SK-N-SH (cell line): Measurements from ENCODE around the gene EXOC1L. TPM values are rescaled to one million over a fixed set of nuclear protein-coding genes. Genes with fewer than 3 reads are reported as not detected.

ENCODE experiments used
- CTCF ChIA-PET: fragments of 300-600, 350-600 bp; formaldehyde crosslinking; extraction: SDS; loops from one replicate; lab custom pipeline; 2021; lab: Yijun Ruan, JAX
- POLR2A ChIA-PET: fragments of 350-600 bp; sonication (Branson Sonifier 250); formaldehyde crosslinking; extraction: SDS; loops from one replicate; lab custom pipeline; 2020; ENCODE audit warnings: antibody characterized with exemption, inconsistent platforms; lab: Yijun Ruan, JAX
- DNase-seq: peaks from one replicate; pipeline ENCODE4 v3.0.0; 2012
- H2AFZ ChIP-seq: fragments of 200-600 bp; sonication (generic); 2 replicates; pipeline ENCODE4 v1.8.1; 2016; ENCODE audit warnings: antibody characterized with exemption, mild to moderate bottlenecking, low read depth
- H3F3A ChIP-seq: fragments of 200-600 bp; sonication (generic); replicated peaks from 2 replicates; pipeline ENCODE3; 2016; ENCODE audit warnings: antibody characterized with exemption, mild to moderate bottlenecking; ENCODE audit not compliant: insufficient read depth
- H3K27ac ChIP-seq, 2 experiments: fragments of 200-500 bp in 1 of 2; fragments of 200-600 bp in 1 of 2; sonication (Bioruptor generic) in 1 of 2; sonication (generic), shearing (Covaris generic) in 1 of 2; 2 replicates each; pipeline versions ENCODE4 v1.5.1 to v1.6.1; 2014 to 2016; ENCODE audit warnings: low read depth in 2 of 2, inconsistent platforms in 1 of 2, low read length in 1 of 2, mild to moderate bottlenecking in 1 of 2, mixed read lengths in 1 of 2
- H3K27me3 ChIP-seq: fragments of 200-600 bp; sonication (generic), shearing (Covaris generic); 2 replicates; pipeline ENCODE4 v1.6.1; 2016; ENCODE audit warnings: mixed run types; ENCODE audit not compliant: insufficient read depth
- H3K36me3 ChIP-seq, 2 experiments: fragments of 200-500 bp in 1 of 2; fragments of 200-600 bp in 1 of 2; sonication (Bioruptor generic) in 1 of 2; sonication (generic) in 1 of 2; replicated peaks in 1 of 2; 2 replicates each; pipeline versions ENCODE3 to v1.5.1; 2014 to 2016; ENCODE audit warnings: low read length in 1 of 2, mild to moderate bottlenecking in 1 of 2; ENCODE audit not compliant: insufficient read depth in 2 of 2, control insufficient read depth in 1 of 2
- H3K4me1 ChIP-seq, 2 experiments: fragments of 200-500 bp in 1 of 2; fragments of 200-600 bp in 1 of 2; sonication (Bioruptor generic) in 1 of 2; sonication (generic), shearing (Covaris generic) in 1 of 2; 2 replicates each; pipeline versions ENCODE4 v1.5.1 to v1.6.1; 2014 to 2016; ENCODE audit warnings: low read depth in 1 of 2, low read length in 1 of 2, mixed run types in 1 of 2; ENCODE audit not compliant: insufficient read depth in 2 of 2, control insufficient read depth in 1 of 2
- H3K4me2 ChIP-seq: fragments of 200-600 bp; sonication (generic), shearing (Covaris generic); 2 replicates; pipeline ENCODE4 v1.6.1; 2017; ENCODE audit warnings: mixed run types
- H3K4me3 ChIP-seq, 2 experiments: fragments of 200-500 bp in 1 of 2; fragments of 200-600 bp in 1 of 2; sonication (Bioruptor generic) in 1 of 2; sonication (generic), shearing (Covaris generic) in 1 of 2; 2 replicates each; pipeline versions ENCODE4 v1.5.1 to v1.8.1; 2014 to 2016; ENCODE audit warnings: low read depth in 2 of 2, inconsistent platforms in 1 of 2, low read length in 1 of 2, mild to moderate bottlenecking in 1 of 2, mixed read lengths in 1 of 2, moderate library complexity in 1 of 2
- H3K79me2 ChIP-seq: fragments of 200-600 bp; sonication (generic); 2 replicates; pipeline ENCODE4 v1.8.1; 2017; ENCODE audit warnings: mild to moderate bottlenecking; ENCODE audit not compliant: insufficient read depth
- H3K9ac ChIP-seq: fragments of 200-600 bp; sonication (generic); 2 replicates; pipeline ENCODE4 v1.6.1; 2017; ENCODE audit warnings: mixed run types
- H3K9me2 ChIP-seq: fragments of 200-600 bp; sonication (generic); 2 replicates; pipeline ENCODE4 v1.6.1; 2017; ENCODE audit warnings: mixed run types
- H3K9me3 ChIP-seq: fragments of 200-600 bp; sonication (generic); 2 replicates; pipeline ENCODE4 v1.6.1; 2017; ENCODE audit warnings: mixed run types, mild to moderate bottlenecking, moderate library complexity
- H4K20me1 ChIP-seq: fragments of 200-600 bp; sonication (generic); 2 replicates; pipeline ENCODE4 v1.6.1; 2017; ENCODE audit warnings: mild to moderate bottlenecking, mixed run types; ENCODE audit not compliant: insufficient read depth
- ELF1 ChIP-seq: IDR thresholded peaks from 2 replicates; pipeline ENCODE4 v1.4.0; 2012
- GABPA ChIP-seq: IDR thresholded peaks from 2 replicates; pipeline ENCODE4 v1.4.0; 2012; ENCODE audit warnings: low read depth, mild to moderate bottlenecking
- MEF2A ChIP-seq: IDR thresholded peaks from 2 replicates; pipeline ENCODE4 v1.4.0; 2012; ENCODE audit warnings: low read depth, borderline replicate concordance
- MXI1 ChIP-seq: IDR thresholded peaks from 2 replicates; pipeline ENCODE4 v1.6.1; 2012; ENCODE audit warnings: mild to moderate bottlenecking, low read depth, low read length, improper control_type of control experiment
- NRF1 ChIP-seq: IDR thresholded peaks from 2 replicates; pipeline ENCODE4 v1.6.1; 2012; ENCODE audit warnings: low read depth, mild to moderate bottlenecking, low read length
- RXRA ChIP-seq: IDR thresholded peaks from 2 replicates; pipeline ENCODE4 v1.4.0; 2012; ENCODE audit warnings: low read depth, mild to moderate bottlenecking, borderline replicate concordance
- SIN3A ChIP-seq: IDR thresholded peaks from 2 replicates; pipeline ENCODE4 v1.6.1; 2012; ENCODE audit warnings: low read depth, mild to moderate bottlenecking, low read length, moderate library complexity, borderline replicate concordance
- TEAD4 ChIP-seq: IDR thresholded peaks from 2 replicates; pipeline ENCODE4 v1.4.0; 2012; ENCODE audit warnings: mild to moderate bottlenecking, borderline replicate concordance; ENCODE audit not compliant: insufficient read depth
- YY1 ChIP-seq: IDR thresholded peaks from 2 replicates; pipeline ENCODE4 v1.4.0; 2012; ENCODE audit warnings: low read depth, mild to moderate bottlenecking
- WGBS: methylation state at CpG from one replicate; pipeline ENCODE4 v1.1.6; 2017; ENCODE audit warnings: low lambda C conversion rate; 5-methylcytosine and 5-hydroxymethylcytosine counted together
- polyA plus RNA-seq, 3 experiments: library from polyadenylated mRNA; depleted of rRNA; stranded (reverse); fragments of >200 nt; gene quantifications; 2 replicates each; pipeline ENCODE4 v1.2.3, GENCODE V29; 2012
- TF ChIP-seq, protein P1 (sequence below): IDR thresholded peaks from 2 replicates; pipeline ENCODE4 v1.6.1; 2012; ENCODE audit warnings: mild to moderate bottlenecking, low read depth, low read length, moderate library complexity
- TF ChIP-seq, protein P2 (sequence below): IDR thresholded peaks from 2 replicates; pipeline ENCODE4 v1.4.0; 2012; ENCODE audit warnings: low read depth, borderline replicate concordance

The EXOC1L gene
- polyA plus RNA-seq, 1 of the 3 experiments (the other 2 are of a cell fraction) = not detected

DNA sequence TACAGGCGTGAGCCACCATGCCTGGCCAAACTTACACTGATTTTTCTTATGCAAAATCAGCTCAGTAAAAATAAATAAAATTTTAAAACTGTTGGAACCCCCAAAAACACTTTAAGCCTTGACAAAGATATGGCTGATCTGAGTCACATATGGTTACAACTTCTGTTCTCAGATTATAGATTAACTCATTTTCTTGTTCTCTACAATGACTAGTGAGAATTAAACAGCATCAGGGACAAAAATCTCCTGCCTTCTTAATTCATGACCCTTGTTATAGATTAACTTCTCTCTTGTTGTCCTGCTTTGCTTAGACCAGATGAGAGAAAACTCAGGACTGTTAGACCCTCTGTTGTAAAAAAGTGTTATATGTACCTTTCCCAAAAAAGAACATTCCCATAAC is 24.2 kb upstream of the EXOC1L start (continued):
- TF ChIP-seq, protein P1, sequence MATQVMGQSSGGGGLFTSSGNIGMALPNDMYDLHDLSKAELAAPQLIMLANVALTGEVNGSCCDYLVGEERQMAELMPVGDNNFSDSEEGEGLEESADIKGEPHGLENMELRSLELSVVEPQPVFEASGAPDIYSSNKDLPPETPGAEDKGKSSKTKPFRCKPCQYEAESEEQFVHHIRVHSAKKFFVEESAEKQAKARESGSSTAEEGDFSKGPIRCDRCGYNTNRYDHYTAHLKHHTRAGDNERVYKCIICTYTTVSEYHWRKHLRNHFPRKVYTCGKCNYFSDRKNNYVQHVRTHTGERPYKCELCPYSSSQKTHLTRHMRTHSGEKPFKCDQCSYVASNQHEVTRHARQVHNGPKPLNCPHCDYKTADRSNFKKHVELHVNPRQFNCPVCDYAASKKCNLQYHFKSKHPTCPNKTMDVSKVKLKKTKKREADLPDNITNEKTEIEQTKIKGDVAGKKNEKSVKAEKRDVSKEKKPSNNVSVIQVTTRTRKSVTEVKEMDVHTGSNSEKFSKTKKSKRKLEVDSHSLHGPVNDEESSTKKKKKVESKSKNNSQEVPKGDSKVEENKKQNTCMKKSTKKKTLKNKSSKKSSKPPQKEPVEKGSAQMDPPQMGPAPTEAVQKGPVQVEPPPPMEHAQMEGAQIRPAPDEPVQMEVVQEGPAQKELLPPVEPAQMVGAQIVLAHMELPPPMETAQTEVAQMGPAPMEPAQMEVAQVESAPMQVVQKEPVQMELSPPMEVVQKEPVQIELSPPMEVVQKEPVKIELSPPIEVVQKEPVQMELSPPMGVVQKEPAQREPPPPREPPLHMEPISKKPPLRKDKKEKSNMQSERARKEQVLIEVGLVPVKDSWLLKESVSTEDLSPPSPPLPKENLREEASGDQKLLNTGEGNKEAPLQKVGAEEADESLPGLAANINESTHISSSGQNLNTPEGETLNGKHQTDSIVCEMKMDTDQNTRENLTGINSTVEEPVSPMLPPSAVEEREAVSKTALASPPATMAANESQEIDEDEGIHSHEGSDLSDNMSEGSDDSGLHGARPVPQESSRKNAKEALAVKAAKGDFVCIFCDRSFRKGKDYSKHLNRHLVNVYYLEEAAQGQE = no peak
- TF ChIP-seq YY1 = no peak
- TF ChIP-seq MEF2A = no peak
- TF ChIP-seq MXI1 = no peak
- TF ChIP-seq RXRA = no peak
- no peak for TF ChIP-seq NRF1
- TF ChIP-seq SIN3A = no peak
- TF ChIP-seq, protein P2, sequence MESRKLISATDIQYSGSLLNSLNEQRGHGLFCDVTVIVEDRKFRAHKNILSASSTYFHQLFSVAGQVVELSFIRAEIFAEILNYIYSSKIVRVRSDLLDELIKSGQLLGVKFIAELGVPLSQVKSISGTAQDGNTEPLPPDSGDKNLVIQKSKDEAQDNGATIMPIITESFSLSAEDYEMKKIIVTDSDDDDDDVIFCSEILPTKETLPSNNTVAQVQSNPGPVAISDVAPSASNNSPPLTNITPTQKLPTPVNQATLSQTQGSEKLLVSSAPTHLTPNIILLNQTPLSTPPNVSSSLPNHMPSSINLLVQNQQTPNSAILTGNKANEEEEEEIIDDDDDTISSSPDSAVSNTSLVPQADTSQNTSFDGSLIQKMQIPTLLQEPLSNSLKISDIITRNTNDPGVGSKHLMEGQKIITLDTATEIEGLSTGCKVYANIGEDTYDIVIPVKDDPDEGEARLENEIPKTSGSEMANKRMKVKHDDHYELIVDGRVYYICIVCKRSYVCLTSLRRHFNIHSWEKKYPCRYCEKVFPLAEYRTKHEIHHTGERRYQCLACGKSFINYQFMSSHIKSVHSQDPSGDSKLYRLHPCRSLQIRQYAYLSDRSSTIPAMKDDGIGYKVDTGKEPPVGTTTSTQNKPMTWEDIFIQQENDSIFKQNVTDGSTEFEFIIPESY = no peak
- no peak for TF ChIP-seq TEAD4
- no peak for TF ChIP-seq ELF1

DNA sequence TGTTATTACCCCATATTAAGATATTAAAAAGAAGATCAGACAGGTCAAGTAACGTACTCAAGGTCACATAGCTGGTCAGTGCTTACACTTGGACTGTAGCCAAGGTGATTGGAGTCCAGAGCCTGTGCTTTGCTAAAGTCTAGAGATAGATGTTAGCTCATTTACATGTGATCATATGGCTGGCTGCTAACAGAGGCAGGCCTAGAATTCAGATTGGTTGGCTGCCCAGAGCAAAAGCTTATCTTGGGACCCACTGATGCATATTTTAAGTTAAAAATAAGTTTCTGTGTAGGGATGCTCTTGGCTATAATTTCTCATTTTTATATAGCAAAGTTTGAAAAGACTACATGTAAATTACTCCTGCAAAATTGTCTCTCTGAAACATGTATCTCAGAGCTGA is 18.1 kb upstream of the EXOC1L start:
- TF ChIP-seq GABPA (no peak), RXRA (no peak)
- no peak overlapping the region for H2AFZ ChIP-seq
- no peak overlapping the region for H3K4me2 ChIP-seq
- H3K9ac ChIP-seq = no peak overlapping the region
- POLR2A ChIA-PET = no interaction called here
- DNase-seq = no peak
- H3K4me1 ChIP-seq = no peaks in the 10 kb centered on the region; a peak in 1 of 4 replicates
- no peaks in the 10 kb centered on the region for H3F3A ChIP-seq
- H3K27ac ChIP-seq = no peak overlapping the region
- WGBS = 65% methylated on average over 1 of the region's 1 CpG
- no peaks in the 10 kb centered on the region for H3K9me3 ChIP-seq
- H3K4me3 ChIP-seq = no peak overlapping the region
- CTCF ChIA-PET = interaction anchor here (0.7 to 1.5 kb wide), 3 partner anchors 36 to 455 kb away, joined by 3 to 4 read pairs (median 3); partner anchors contain the start of gene SRD5A3
- no peaks in the 10 kb centered on the region for H3K9me2 ChIP-seq
- H3K79me2 ChIP-seq = no peaks in the 10 kb centered on the region
- H4K20me1 ChIP-seq = no peaks in the 10 kb centered on the region
- no peaks in the 10 kb centered on the region for H3K36me3 ChIP-seq
- no peaks in the 10 kb centered on the region for H3K27me3 ChIP-seq
